OCI-LY1 (cell line): Measurements from ENCODE around the gene FBXL14.

ENCODE experiments used
- CTCF ChIP-seq: fragments of 200-600 bp; sonication (generic), shearing (Covaris generic); IDR thresholded peaks from 2 replicates; pipeline ENCODE4 v1.5.1; 2017; ENCODE audit warnings: mild to moderate bottlenecking, antibody characterized with exemption, low read length, moderate library complexity, mixed read lengths
- EZH2 ChIP-seq: fragments of 200-600 bp; sonication (generic), shearing (Covaris generic); IDR thresholded peaks from 2 replicates; pipeline ENCODE4 v1.8.0; 2017; ENCODE audit warnings: borderline replicate concordance, mixed run types, mild to moderate bottlenecking, antibody characterized with exemption, low read length, moderate library complexity, mixed read lengths

- no peak for TF ChIP-seq CTCF
- no peak for TF ChIP-seq EZH2
Observed at GRCh38 chr12:1519642-1520041, 74.7 kb downstream of the FBXL14 start.
